GM12878 (cell line): ENCODE data around the gene NFATC1. TPM values are rescaled to one million over a fixed set of nuclear protein-coding genes. Genes with fewer than 3 reads are reported as not detected.

Experiments used
- ATAC-seq: fragments of 200-7000 bp; cut with Tn5 transposase; 3 replicates; pipeline ENCODE4 v1.9.1; 2020; ENCODE audit warnings: mild to moderate bottlenecking, moderate library complexity
- BruUV-seq: library from RNA; stranded (reverse); fragments of 400-500 nt; replicated peaks from 2 replicates; lab custom pipeline; 2021; lab: Mats Ljungman, UMichigan
- CTCF ChIA-PET: fragments of 300-600 bp; sonication (Branson Sonifier 250); formaldehyde crosslinking; extraction: SDS; loops from one replicate; lab custom pipeline; 2021; ENCODE audit warnings: inconsistent platforms; lab: Yijun Ruan, JAX
- POLR2A ChIA-PET: fragments of 350-600 bp; formaldehyde crosslinking; extraction: SDS; loops from one replicate; lab custom pipeline; 2021; ENCODE audit warnings: inconsistent platforms; lab: Charles Lee
- RAD21 ChIA-PET: fragments of 300-600 bp; sonication (Branson Sonifier 250); formaldehyde crosslinking; loops from one replicate; lab custom pipeline; 2023; ENCODE audit warnings: antibody characterized with exemption; ENCODE audit not compliant: unreplicated experiment; lab: Charles Lee
- SMC1A ChIA-PET: fragments of 300-600 bp; sonication (Branson Sonifier 250); formaldehyde crosslinking; loops from one replicate; lab custom pipeline; 2023; ENCODE audit not compliant: unreplicated experiment, uncharacterized antibody; lab: Charles Lee
- DNase-seq: peaks from one replicate; pipeline ENCODE4 v3.0.0-alpha.2; 2011; ENCODE audit warnings: low read depth, low spot score
- FAIRE-seq: peaks from 3 replicates; lab custom pipeline; 2011; peaks lifted over from hg19 to GRCh38; lab: Jason Lieb, UNC
- H2AFZ ChIP-seq: 2 replicates; pipeline ENCODE4 v1.6.0; 2011; ENCODE audit warnings: low read depth, low read length, control low read depth; ENCODE audit not compliant: control insufficient read depth
- H3K27ac ChIP-seq: 2 replicates; pipeline ENCODE4 v1.5.1; 2011; ENCODE audit warnings: control low read depth; ENCODE audit not compliant: control insufficient read depth, insufficient read depth
- H3K27me3 ChIP-seq, 2 experiments: replicated peaks in 1 of 2; 2 replicates each; pipeline versions ENCODE4 v1.6.0 to v1.6.1; 2011; ENCODE audit warnings: low read length in 1 of 2; ENCODE audit not compliant: control insufficient read depth in 2 of 2, insufficient read depth in 2 of 2
- H3K36me3 ChIP-seq, 2 experiments: 2 replicates each; pipeline ENCODE4 v1.5.1; 2011; ENCODE audit warnings: low read length in 1 of 2; ENCODE audit not compliant: control insufficient read depth in 2 of 2, insufficient read depth in 2 of 2
- H3K4me1 ChIP-seq: 2 replicates; pipeline ENCODE4 v1.6.1; 2011; ENCODE audit warnings: mild to moderate bottlenecking, low read length, moderate library complexity, mixed read lengths; ENCODE audit not compliant: control insufficient read depth, insufficient read depth
- H3K4me2 ChIP-seq: 2 replicates; pipeline ENCODE4 v1.6.0; 2011; ENCODE audit warnings: control low read depth; ENCODE audit not compliant: control insufficient read depth, insufficient read depth
- H3K4me3 ChIP-seq: fragments of 200-600 bp; sonication (generic); 2 replicates; pipeline ENCODE4 v1.5.1; 2016
- H3K79me2 ChIP-seq: 2 replicates; pipeline ENCODE4 v1.6.0; 2011; ENCODE audit warnings: low read length; ENCODE audit not compliant: control insufficient read depth, insufficient read depth
- H3K9ac ChIP-seq: 2 replicates; pipeline ENCODE4 v1.8.0; 2011; ENCODE audit warnings: low read length, control low read depth, mixed read lengths; ENCODE audit not compliant: control insufficient read depth, insufficient read depth
- H3K9me3 ChIP-seq: replicated peaks from 3 replicates; pipeline ENCODE4 v1.5.1; 2011; ENCODE audit warnings: mild to moderate bottlenecking, low read length; ENCODE audit not compliant: control insufficient read depth, insufficient read depth
- H4K20me1 ChIP-seq: 2 replicates; pipeline ENCODE4 v1.6.0; 2011; ENCODE audit not compliant: control insufficient read depth, insufficient read depth
- BCL3 ChIP-seq: IDR thresholded peaks from 2 replicates; pipeline ENCODE4 v1.6.1; 2011; ENCODE audit warnings: borderline replicate concordance, low read depth, mild to moderate bottlenecking, moderate library complexity, low read length; ENCODE audit not compliant: insufficient read depth, poor library complexity, severe bottlenecking
- BHLHE40 ChIP-seq, 2 experiments: fragments of 450-650 bp in 1 of 2; IDR thresholded peaks; 2 replicates each; pipeline ENCODE4 v1.6.1; 2011 to 2017; ENCODE audit warnings: low read depth in 2 of 2, borderline replicate concordance in 1 of 2, improper control_type of control experiment in 1 of 2, low read length in 1 of 2, mild to moderate bottlenecking in 1 of 2
- CBFB ChIP-seq: IDR thresholded peaks from 2 replicates; pipeline ENCODE4 v1.6.1; 2016; ENCODE audit warnings: antibody characterized with exemption, low read depth
- CBX3 ChIP-seq: fragments of 200-600 bp; sonication (generic); IDR thresholded peaks from 2 replicates; pipeline ENCODE4 v1.6.1; 2016; ENCODE audit warnings: low read depth, borderline replicate concordance
- FOXM1 ChIP-seq: IDR thresholded peaks from 2 replicates; pipeline ENCODE4 v1.6.1; 2012; ENCODE audit warnings: low read depth, mild to moderate bottlenecking, inconsistent platforms, low read length, moderate library complexity
- KLF5 ChIP-seq: fragments of 450-650 bp; IDR thresholded peaks from 2 replicates; pipeline ENCODE4 v1.6.1; 2014; ENCODE audit warnings: mild to moderate bottlenecking; ENCODE audit not compliant: partially characterized antibody
- MLLT1 ChIP-seq: fragments of 450-650 bp; IDR thresholded peaks from 2 replicates; pipeline ENCODE4 v1.6.1; 2016; ENCODE audit warnings: mild to moderate bottlenecking
- SUPT20H ChIP-seq: IDR thresholded peaks from 2 replicates; pipeline ENCODE4 v1.6.1; 2011; ENCODE audit warnings: low read depth, mild to moderate bottlenecking, low read length, moderate library complexity, borderline replicate concordance; ENCODE audit not compliant: control insufficient read depth
- YY1 ChIP-seq: IDR thresholded peaks from 2 replicates; pipeline ENCODE4 v1.6.1; 2011; ENCODE audit warnings: low read depth, mild to moderate bottlenecking, low read length
- ZBTB11 ChIP-seq: fragments of 450-650 bp; formaldehyde crosslinking; IDR thresholded peaks from 2 replicates; pipeline ENCODE4 v1.5.0; 2022; ENCODE audit warnings: mild to moderate bottlenecking, missing genetic modification characterization
- ZNF592 ChIP-seq: fragments of 450-650 bp; IDR thresholded peaks from 2 replicates; pipeline ENCODE4 v1.6.1; 2017; ENCODE audit warnings: mild to moderate bottlenecking, moderate library complexity
- WGBS: methylation state at CpG from one replicate; pipeline ENCODE4 v1.1.6; 2016; ENCODE audit warnings: low lambda C conversion rate; ENCODE audit not compliant: insufficient replicate concordance, insufficient coverage; ENCODE audit errors: missing lambda C conversion rate; 5-methylcytosine and 5-hydroxymethylcytosine counted together
- in situ Hi-C: fragments of 300-500 bp; cut with MboI; formaldehyde crosslinking; loops from 9 replicates; pipeline ENCODE4 v1.14.3; 2018; ENCODE audit warnings: mixed read lengths
- intact Hi-C: fragments of 100-400 bp; cut with micrococcal nuclease; formaldehyde crosslinking; loops from one replicate; pipeline ENCODE4 v1.14.2; 2022; ENCODE audit not compliant: unreplicated experiment
- polyA plus RNA-seq, 11 experiments: library from polyadenylated mRNA; depleted of rRNA in 4 of 11; unstranded in 6 of 11; stranded (reverse) in 5 of 11; fragments of >200 nt; fragmentation: Nextera tagmentation in 4 of 11; fragmentation: Illumina TruSeq in 1 of 11; extraction: Ambion mirVana in 4 of 11; extraction: Trizol in 1 of 11; gene quantifications; 1 replicate in 1 of 11; 2 replicates in 10 of 11; pipeline versions ENCODE4 v1.2.1 to v1.2.3, GENCODE V29; 2011 to 2016; ENCODE audit warnings: inconsistent platforms in 2 of 11, missing spikeins in 2 of 11, low read depth in 1 of 11
- total RNA-seq, 4 experiments: library from RNA; depleted of rRNA in 3 of 4; stranded (reverse); fragments of >200 nt in 3 of 4; fragmentation: Illumina TruSeq in 1 of 4; extraction: Trizol in 1 of 4; gene quantifications; 2 replicates each; pipeline versions ENCODE4 v1.2.1 to v1.2.3, GENCODE V29; 2013 to 2021

NFATC1 gene
- total and polyA plus RNA-seq, 10 of the 15 experiments (the other 5 are each of a cell fraction or from before 2014, with no cell fraction given): 0.84 to 20.8 (median 5.1) TPM

- CTCF ChIA-PET: no interaction called here
- WGBS: 89% methylated on average over 19 of the region's 29 CpGs
- FAIRE-seq: no peak
- Histone ChIP-seq H3K27me3 (no peaks in the 10 kb centered on the region), H3K79me2 (no peaks in the 10 kb centered on the region), H3K9ac (no peak overlapping the region), H2AFZ (no peak overlapping the region), H3K4me1 (no peaks in the 10 kb centered on the region), H4K20me1 (no peaks in the 10 kb centered on the region; the same call in 1 of the 2 replicates), H3K9me3 (no peaks in the 10 kb centered on the region), H3K36me3 (peaks cover 0 to 2% of the 10 kb centered on the region in 2 experiments; a peak in 2 of 4 replicates), H3K4me2 (no peak overlapping the region), H3K4me3 (no peak overlapping the region), H3K27ac (no peak overlapping the region)
- intact Hi-C loops: no loop called here
- DNase-seq: no peak
- SMC1A ChIA-PET: no interaction called here
- no peak for ATAC-seq
- RAD21 ChIA-PET: no interaction called here
- BruUV-seq: no TSS peak
- POLR2A ChIA-PET: no interaction called here
- in situ Hi-C loops: no loop called here
- TF ChIP-seq YY1: no peak
- TF ChIP-seq ZBTB11 (CRISPR knock-in tag): no peak
- TF ChIP-seq BCL3: no peak
- no peak for TF ChIP-seq BHLHE40 (IDR thresholded peaks at IDR 0.05; ENCODE audit: borderline replicate concordance in 1 of 2, low read depth in 2 of 2, low read length in 1 of 2)
- no peak for TF ChIP-seq SUPT20H
- TF ChIP-seq CBFB: no peak
- TF ChIP-seq MLLT1: no peak
- TF ChIP-seq KLF5: no peak
- TF ChIP-seq ZNF592: no peak
- TF ChIP-seq FOXM1: no peak
- TF ChIP-seq CBX3: no peak
Measured at GRCh38 chr18:79427368-79428225, 31.9 kb downstream of the NFATC1 start.
